ENCODE results near the gene KRT13.

KRT13 gene

DNA sequence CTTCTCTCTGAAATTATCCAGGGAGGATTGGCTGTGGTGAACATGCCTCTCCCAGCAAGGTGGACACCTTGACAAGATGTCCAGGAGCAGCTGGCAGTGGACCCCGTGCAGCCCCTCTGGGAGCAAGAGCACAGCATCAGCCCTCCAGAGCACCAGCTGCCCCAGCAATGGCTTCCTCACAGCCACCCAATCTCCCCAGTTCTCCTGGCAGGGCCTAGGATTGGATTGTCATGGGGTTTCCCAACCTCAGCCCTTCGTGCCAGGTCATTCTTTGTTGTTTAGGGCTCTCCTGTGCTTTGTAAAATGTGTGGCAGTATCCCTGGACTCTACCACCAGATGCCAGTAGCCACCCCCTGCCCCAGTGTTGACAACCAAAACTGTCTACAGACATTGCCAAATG lies 13.9 kb downstream of the KRT13 start:
- DNase-seq: no peak

DNA sequence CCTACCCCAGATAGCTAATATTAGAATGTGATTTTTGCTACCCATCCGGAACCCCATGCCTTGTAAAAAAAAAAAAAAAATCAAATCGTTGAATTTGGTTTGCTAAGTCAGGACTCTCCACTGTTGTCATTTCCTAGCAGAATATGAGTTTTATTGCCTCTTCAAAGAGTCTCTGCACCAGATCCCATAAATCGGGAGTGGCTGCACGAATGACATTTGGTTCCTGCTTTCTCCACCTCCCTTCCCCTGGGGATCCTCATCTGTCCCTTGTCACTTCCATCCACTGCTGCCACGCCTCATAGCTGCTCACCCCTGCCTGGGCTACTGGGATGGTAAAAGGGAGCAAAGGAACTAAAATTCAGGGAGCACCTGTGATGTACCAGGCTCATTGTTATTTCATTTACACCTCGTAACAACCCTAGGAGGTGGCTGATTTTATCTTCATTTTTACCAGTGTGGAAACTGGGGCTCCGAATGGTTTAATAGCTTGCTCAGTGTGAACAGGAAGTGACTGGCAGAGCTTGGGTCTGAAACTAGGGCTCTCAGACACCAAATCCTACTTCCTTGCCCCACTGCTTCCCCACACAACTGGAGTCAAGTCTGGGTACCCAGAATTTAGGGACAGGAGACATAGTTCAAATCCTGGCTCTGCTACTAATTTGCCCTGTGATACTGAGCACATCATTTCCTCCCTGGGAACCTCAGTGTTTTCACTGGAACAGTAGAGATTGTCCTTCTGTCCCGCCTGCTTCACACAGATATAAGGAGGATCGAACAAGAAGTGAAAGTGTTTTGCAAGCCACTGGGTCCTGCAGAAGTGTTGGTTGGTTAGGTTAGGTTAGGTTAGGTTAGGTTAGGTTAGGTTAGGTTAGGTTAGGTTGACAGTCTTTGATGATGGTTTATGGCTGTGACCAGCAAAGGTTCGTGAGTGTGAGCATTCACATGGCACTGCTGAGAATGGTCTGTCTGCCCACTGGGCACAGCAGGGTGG lies 15.1 kb downstream of the KRT13 start:
- DNase-seq: no peak

DNA sequence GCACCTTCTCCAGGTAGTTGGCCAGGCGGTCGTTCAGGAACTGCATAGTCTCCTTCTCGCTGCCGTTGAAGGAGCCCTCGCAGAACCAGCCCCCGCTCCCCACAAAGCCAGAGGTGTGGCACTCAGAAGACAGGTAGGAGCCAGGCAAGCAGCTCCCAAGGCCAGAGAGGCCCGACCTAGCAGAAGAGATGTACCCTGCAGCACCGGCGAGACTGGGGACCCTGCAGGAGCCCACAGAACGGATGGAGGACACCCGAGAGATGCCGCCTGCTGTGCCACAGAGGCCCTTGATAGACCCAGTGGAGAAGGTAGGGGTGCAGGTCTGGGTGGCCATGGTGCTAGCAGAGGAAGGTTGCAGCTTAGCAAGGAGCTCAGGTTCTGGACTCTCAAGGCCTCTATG lies 15.9 kb downstream of the KRT13 start, which contains the start of gene KRT36:
KRT36 (minus strand) TSS at position 380 of the 400 bp plus-strand sequence; CDS start at position 334, 46 bp downstream.
- no peak for DNase-seq

DNA sequence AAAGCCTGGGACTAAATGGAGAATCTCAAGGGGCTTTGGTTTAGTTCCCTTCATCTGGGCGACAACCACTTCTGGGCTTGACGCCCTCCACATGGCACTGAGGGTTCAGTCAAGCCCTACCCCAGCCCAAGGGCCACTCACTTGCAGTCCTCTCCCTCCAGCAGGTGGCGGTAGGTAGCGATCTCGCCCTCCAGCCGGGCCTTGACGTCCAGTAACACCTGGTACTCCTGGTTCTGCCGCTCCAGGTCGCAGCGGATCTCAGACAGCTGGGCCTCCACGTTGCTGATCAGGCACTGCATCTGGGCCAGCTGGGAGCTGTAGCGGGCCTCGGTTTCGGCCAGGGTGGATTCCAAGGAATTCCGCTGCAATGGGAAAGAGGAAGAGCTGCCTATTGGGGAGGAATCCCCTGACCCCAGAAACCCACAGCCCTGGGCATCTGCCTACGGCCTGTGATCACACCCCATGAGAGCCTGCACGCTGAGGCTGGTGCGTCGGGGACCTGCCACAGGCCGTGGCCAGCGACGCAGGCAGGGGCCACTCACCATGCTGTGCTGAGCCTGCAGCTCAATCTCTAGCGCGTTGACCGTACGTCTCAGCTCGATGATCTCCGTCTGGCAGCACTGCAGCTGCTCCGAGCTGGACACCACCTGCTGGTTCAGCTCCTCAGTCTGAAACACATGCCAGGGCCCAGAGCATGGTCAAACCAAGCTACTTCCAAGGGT lies 18.4 kb downstream of the KRT13 start:
- no peak for DNase-seq

DNA sequence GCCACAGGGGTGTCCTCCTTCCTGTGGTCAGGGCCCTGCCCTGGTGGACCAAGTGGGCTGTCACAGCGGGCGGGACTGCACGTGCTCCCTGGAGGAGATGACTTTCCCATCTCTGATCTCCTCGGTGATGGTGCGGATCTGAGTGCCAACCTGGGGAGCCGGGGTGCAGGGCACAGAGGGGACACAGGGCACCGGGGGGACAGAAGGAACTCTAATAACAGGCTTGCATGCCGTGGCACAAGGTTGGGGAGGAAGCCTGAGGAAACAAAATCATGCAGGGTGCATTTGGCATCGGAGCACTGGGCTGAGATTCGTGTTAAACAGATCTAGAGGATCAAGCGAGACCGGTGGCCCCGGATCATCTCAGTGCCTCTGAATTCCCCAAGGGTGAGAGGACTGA lies 19.1 kb downstream of the KRT13 start:
- no peak for DNase-seq

DNA sequence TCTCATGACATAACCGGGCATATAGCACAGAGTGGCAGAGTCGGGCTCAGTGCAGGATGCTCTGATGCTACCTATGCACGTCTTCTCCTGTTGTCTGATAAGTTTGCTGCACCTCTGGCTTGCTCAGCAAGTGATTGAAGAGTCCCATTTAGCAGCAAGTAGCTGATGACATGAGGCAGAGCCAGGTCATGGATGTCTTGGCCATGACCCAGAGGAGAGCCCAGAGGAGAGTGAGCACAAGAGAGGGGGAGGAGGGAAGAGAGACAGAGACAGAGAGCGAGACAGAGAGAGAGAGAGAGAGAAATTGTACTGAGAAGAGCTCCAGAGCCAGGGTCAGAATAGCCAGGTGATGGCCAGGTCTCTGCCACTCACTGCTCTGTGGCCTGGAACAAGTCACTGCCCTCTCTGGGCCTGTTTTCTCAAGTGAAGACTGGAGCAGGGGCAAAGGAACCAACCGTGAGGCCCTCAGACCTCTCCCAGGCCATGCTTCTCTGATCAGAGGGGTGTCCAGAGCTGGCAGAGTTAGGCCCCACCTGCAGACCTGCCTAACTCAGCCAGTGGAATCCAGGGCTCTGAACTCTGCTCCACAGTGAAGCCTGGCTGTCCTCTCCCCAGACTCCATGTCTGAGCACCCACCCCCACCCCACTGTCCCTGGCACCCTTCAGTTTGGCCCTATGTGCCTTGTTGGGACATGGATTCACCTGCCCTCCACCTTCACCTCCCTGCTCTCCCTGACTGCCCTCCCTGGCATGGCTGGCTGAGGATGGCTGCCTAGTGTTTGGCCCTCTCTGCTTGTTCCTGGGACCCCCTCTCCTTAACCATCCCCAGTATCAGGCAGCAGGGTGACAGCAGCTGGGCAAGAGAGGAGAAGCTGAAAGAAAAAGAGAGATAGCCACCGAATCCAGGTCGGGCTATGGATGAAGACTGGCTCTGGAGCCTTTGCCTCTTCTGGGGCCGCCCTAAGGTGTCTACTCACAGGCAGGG lies 20.2 kb downstream of the KRT13 start:
- no peak for DNase-seq

DNA sequence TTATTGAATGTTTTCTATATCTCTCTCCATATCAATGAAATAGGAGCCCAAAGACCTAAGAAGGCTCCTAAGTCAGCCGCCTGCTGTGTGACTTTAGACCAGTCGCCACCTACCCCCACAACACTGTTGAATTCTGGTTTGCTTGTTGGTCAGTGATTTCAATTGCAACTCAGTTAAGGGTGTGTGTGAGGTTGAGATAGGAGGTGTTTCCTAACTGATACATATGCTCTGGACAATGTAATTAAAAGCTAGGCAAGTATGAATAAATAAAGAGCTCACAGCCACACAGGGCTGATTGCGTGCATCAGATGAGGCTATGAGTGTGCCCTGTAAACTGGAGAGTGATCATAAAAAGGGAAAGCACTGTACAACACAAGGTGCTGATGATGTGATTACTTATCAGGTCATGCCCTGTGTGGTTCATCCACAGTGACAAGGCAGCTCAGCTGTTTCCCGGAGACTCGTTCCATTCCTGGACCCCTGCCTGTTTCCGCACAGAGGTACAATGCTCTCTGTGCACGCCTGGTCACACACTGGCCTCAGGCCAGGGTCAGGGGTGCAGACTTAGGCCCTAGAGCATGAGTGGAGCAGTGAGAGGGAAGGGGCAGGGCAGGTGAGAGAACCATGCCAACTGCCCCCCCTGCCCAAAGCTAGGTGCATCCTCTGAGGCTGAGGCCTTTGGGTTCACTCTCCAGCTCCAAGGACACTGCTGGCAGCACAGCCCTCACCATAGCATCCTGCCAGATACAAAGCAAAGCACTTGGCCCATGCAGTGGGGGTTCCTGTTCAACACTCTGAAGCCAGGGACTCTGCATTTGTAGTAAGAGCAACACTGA lies 21.2 kb downstream of the KRT13 start:
- DNase-seq: no peak

DNA sequence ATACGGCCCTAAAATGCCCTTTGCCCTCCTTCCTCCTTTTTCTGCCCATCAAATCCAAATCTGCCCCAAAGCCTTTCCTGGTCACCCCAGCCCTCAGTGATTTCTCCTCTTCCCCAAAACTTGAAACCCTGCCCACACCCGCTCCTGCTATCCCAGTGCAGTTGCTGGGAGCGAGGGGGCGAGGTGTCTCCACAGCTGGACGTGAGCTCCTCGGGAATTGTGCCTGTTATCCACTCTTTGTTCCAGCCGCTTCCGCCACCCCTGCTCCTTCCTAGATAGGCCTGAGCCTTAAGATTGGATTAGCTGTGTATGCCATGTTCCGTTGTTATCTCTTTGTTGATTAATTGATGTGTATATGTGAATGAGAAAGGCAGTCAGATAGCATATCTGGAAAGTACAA lies 21.9 kb downstream of the KRT13 start:
- no peak for DNase-seq

DNA sequence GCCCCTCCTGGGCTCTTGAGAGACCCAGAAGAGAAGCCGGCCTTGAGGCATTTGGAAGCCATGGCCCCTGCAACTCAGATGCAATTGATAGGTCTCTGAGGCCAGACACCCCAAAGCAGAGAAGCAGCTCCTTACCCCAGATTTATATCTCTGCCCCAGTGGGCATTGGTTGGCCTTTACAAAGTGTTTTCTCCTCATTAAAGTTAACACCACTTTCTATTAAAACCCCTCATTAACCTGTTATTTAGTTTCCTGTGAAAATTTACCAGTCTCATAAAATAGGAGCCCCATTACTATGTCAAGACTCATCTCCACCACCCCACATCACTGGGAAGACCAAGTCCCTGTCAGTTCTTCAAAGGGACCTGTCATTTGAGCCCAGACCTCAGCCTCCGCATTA lies 24.4 kb downstream of the KRT13 start, which contains the start of gene KRT35:
KRT35 (minus strand) TSS at position 116 of the 400 bp plus-strand sequence; CDS start at position 62, 54 bp downstream.
- no peak for DNase-seq

DNA sequence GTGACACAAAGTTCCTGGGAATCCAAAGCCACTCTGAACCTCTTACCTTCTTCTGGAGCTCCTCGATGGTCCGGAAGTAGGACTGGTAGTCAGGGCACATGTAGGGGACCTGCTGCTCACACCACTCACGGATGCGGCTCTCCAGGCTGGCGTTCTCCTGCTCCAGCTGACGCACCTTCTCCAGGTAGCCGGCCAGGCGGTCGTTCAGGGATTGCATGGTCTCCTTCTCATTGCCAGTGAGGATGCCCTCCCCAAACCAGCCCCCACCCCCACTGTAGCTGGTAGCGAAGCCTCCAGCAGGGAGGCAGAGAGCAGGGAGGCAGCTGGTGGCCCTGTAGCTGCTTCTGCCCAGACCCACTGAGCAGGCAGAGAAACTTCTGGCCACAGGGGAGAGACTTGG lies 24.8 kb downstream of the KRT13 start:
- no peak for DNase-seq

DNA sequence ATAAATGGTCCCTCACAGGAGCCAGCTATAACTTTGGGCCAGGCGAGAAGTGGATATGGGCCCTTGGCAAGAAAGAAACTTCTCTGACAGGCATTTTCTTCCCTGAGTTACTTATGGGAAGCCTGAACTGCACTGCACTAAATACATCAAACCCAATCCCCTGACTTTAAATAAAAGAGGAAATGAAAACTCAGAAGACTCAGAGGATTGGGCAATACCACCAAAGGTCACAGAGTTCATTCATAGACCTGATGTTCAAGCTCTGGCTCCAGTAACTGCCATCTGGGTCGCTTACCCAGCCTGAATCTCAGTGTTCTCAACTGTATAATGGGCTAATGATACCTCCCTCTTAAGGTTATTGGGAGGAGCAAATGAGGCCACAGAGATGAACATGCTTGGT lies 25.3 kb downstream of the KRT13 start:
- DNase-seq: no peak

DNA sequence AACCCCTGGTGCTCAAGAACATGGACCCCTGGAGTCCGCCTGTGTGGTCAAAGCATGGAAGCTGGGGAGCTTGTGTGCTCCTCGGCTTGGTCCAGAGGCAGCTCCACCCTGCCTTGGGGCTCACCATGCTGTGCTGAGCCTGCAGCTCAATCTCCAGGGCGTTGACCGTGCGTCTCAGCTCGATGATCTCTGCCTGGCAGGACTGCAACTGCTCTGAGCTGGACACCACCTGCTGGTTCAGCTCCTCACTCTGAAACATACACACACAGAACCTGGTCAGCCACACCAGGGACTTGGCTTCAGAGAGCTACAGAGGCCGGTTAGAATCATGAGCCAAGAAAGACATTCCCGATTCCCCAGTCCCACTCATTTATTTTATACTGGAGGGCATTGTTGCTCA lies 27.2 kb downstream of the KRT13 start:
- no peak for DNase-seq

DNA sequence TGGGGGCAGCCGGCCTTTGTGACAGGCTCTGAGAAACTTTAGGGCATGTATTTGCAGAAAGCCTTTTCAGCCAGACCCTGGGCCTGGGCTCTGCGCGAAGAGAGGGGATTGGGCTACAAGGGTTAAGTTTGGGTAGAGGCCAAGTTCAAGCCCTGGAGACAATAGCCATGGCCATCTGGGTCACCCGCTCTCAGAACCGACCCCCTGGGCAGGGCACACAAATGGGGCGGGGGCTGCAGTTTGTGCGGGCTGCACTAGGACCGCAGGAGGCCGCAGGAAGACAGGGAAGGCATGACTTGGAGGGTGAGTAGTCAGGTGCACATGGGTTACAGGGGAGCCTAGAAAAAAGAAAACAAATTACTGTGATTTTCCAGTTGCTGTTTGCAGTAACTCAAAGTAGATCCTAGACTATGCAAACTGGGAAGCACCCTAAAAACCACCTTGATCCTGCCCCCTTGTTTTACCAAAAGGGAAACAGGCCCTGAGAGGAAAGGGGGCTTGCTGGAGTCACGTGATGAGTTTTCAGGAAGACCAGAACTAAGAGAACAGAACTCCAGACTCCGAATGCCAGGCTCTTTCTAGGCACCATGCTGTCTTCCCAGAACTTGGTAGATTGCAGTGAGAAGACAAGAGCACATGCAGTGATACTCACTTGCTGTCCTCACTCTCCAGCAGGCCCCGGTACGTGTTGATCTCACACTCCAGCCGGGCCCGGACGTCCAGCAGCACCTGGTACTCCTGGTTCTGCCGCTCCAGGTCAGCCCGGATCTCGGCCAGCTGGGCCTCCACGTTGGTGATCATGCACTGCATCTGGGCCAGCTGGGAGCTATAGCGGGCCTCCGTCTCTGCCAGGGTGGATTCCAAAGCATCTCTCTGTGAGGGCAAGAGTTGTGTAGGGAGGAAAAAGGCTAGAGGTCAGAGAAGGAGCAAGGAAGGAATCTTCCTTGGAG lies 28.3 kb downstream of the KRT13 start:
- DNase-seq: no peak

DNA sequence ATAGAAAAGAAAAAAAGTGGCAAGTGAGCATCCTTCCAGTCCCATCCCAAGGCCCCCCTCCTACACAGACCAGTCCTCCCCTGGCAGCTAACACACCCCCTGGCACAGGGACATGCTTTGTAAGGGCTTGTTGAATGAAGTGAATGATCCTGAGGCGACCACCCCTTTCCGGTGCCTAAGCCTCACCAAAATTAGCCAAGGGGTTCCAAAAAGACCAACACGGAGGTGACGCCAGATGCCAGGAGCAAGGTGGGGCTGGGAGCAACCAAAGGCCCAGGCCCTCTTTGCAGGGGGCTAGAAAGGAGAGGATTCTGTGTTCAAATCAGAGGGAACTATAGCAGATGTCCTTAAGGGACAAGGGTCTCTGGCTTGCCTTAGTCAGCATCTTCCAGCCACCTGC lies 30.0 kb downstream of the KRT13 start:
- no peak for DNase-seq

DNA sequence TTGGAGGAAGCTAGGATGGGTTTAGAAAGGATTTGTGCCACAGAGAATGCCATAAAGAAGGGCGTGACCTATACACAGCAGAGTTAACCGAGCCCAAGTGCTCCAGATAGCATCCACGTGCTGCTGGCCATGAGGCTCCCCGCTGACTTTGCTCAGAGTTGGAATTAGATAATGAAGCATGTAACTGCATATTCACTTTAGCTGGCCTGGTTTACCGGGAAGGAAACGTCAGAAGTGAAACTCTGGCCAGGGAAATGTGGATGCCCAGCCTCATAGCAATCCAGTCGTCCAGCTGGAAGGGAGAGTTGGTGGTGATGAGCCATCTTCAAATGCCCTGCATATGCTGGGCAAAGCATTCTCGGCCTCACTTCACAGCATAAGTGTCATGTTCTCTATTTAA lies 30.5 kb downstream of the KRT13 start:
- no peak for DNase-seq

DNA sequence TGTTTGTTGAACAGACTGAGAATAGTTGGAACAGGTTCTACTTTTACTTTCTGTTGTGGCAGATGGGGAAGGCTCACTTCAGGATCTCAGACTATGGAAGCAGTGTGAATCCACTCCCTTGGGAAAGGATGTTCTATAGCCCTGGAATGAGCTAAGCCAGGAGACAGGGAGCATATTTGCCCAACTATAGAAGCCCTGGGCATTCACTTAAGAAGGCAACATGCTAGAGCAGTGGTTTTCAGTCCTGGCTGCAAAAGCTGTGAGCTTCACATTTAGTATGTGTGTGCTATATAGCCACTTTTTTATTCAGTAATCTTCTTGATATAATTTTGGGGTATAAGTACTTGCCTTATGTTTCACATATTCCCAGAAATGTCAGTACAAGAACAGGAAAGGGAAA lies 37.1 kb downstream of the KRT13 start:
- no peak for DNase-seq

DNA sequence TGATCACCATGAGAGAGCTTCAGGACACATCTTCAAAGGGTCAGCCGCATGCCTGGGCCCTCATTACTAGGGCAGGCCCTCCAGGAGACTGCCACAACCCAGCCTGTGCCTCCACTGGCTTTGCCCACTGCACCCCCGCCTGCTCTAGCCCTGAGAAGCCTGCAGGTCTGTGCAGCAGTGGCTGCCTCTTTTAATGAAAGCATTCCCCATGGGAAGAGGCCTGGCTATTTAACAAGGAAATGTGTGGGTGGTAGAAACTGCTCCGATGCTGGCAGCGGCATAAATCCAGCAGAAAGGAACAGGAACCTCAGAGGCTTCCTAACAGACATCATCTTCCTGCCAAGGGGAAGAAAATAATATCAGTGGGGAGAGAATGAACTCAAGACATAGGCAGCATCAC lies 37.9 kb downstream of the KRT13 start:
- DNase-seq: no peak

DNA sequence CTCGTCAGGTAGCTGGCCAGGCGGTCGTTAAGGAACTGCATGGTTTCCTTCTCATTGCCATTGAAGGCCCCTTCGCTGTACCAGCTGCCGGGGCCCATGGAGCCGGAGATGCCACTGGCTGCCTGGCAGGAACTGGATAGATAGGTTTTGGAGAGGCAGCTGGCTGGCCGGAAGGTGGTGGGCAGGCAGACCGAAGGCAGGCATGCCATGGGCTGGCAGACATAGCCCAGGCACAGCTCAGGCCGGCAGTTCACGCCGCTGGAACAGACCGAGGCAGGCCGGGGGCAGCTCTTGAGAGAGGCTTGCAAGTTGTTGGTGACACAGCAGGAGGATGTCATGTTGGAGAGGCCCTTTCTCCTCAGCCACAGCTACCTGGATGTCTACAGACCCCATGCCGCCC lies 38.4 kb downstream of the KRT13 start, which contains the start of gene KRT32:
KRT32 (minus strand) TSS at position 399 of the 400 bp plus-strand sequence; CDS start at position 338, 61 bp downstream.
- no peak for DNase-seq

DNA sequence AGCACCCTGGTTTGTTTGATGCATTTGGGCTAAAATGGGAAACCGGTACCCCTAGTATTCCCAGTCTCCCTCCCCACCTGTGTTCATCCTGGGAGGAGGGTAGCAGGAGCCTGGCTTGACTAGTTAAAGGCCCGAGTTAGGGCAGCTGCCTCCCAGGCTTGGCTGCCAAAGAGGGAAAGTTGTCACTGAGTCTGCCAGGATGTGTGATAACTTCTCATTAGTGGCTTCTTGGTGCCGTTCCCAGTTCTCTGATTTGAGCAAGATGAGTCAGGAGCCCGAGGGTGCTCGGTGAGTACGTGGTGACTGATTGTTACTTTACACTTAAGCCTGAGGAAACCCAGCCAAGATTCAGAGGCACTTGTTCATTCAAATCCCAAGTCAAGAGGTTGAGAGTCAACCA lies 40.7 kb downstream of the KRT13 start:
- DNase-seq: no peak

DNA sequence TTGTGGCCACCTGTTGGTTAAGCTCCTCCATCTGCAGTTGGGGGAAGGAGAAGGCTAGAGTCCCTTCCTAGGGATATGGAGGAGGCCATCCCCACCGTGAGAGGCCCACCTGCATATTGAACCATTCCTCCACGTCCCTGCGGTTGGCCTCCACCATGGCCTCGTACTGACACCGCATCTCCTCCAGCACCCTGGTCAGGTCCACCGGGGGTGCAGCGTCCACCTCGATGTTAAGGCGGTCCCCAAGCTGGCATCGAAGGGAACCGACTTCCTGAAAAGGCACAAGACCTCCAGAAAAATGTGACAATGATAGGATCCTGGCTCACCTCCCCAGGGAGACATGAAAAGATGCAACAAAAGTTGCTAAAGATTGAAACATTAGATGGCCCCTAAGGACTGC lies 41.2 kb downstream of the KRT13 start:
- no peak for DNase-seq
